Esophagus muscularis mucosa (tissue), 3 donors: ENCODE measurements around the gene BCL7A.

Experiments used
- POLR2A ChIP-seq: fragments of 450-650 bp; IDR thresholded peaks from one replicate; pipeline ENCODE4 v1.6.1; 2017; ENCODE audit warnings: antibody characterized with exemption, moderate library complexity, mild to moderate bottlenecking, low read depth
- POLR2AphosphoS5 ChIP-seq, 2 donors: sonication (generic); formaldehyde crosslinking; IDR thresholded peaks; one replicate each; pipeline ENCODE4 v1.6.1; 2017; ENCODE audit warnings: antibody characterized with exemption in 2 of 2
- TF ChIP-seq, protein P1 (sequence below), 3 experiments: fragments of 200-600 bp in 2 of 3; fragments of 450-650 bp in 1 of 3; sonication (generic) in 2 of 3; IDR thresholded peaks; one replicate each; pipeline ENCODE4 v1.5.1; 2017 to 2019; ENCODE audit warnings: antibody characterized with exemption in 3 of 3, mild to moderate bottlenecking in 2 of 3, moderate library complexity in 1 of 3

DNA sequence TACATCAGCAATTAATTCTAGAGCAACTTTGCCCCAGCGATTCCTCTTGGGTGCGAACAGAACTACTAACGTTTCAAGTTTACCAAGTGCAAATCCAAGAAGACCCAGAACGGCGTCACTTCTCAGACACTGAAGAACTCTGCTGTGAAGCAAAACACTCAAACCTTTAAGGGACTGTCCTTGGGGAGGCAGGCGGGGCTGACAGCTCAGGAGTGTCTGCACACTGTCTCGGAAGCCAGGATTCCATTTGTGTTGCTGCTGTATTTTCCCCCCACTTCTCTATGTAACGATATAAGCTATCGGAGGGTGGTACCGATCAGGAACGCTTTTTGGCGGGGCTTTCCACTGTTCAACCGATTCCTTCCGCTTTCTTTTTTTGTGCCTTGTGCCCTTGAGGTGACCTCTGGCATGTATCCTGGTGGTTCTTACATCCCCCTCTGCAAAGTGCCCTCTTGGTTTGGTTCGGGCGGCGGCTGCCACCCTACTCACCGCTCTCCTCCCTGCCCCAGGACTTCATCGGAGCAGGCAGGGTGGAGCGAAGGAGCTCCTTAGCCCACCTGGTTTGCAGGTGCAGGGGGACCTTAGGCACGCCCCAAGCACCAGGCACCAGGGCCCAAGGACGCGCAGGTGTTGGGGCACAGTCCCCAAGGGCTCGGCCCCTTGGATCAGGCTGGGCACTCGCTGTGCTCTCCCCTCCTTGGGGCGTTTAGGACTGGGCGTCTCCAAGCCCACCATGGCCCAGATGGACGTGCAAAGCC, 37.7 kb downstream of the BCL7A start:
- TF ChIP-seq, protein P1, sequence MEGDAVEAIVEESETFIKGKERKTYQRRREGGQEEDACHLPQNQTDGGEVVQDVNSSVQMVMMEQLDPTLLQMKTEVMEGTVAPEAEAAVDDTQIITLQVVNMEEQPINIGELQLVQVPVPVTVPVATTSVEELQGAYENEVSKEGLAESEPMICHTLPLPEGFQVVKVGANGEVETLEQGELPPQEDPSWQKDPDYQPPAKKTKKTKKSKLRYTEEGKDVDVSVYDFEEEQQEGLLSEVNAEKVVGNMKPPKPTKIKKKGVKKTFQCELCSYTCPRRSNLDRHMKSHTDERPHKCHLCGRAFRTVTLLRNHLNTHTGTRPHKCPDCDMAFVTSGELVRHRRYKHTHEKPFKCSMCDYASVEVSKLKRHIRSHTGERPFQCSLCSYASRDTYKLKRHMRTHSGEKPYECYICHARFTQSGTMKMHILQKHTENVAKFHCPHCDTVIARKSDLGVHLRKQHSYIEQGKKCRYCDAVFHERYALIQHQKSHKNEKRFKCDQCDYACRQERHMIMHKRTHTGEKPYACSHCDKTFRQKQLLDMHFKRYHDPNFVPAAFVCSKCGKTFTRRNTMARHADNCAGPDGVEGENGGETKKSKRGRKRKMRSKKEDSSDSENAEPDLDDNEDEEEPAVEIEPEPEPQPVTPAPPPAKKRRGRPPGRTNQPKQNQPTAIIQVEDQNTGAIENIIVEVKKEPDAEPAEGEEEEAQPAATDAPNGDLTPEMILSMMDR (IDR thresholded peaks at IDR 0.05) = no peak
- no peak for TF ChIP-seq POLR2A
- TF ChIP-seq POLR2AphosphoS5 (IDR thresholded peaks at IDR 0.05) = no peak
